DOHH2 (cell line): ENCODE data around the gene FAM117B.

Source experiments
- CTCF ChIP-seq: fragments of 200-600 bp; sonication (generic); IDR thresholded peaks from one replicate; pipeline ENCODE4 v1.5.1; 2014; ENCODE audit warnings: antibody characterized with exemption, mild to moderate bottlenecking, low read depth, low read length; ENCODE audit not compliant: poor library complexity, severe bottlenecking
- EZH2phosphoT487 ChIP-seq: fragments of 200-600 bp; sonication (generic); IDR thresholded peaks from 2 replicates; pipeline ENCODE4 v1.6.1; 2017; ENCODE audit warnings: borderline replicate concordance, mild to moderate bottlenecking, antibody characterized with exemption, low read length, moderate library complexity, mixed read lengths

- TF ChIP-seq CTCF (no peak), EZH2phosphoT487 (no peak)
These were observed 45.2 kb upstream of the FAM117B start for GRCh38 chr2:202589582-202589949.
